NCI-H69 (cell line): ENCODE data around the gene POTEJ.
"Not testable (repeated sequence)": the region's sequence is repeated elsewhere in the genome, so short reads cannot be mapped to it uniquely, and the experiment has no call there.

Experiments used
- DNase-seq: peaks from one replicate; lab custom pipeline; 2025; lab: John Stamatoyannopoulos, UW

POTEJ gene

GRCh38 chr2:130608276-130609001 is 2.8 kb upstream of the POTEJ start:
- not testable (repeated sequence) for DNase-seq

GRCh38 chr2:130609002-130609920 is 2.0 kb upstream of the POTEJ start:
- DNase-seq: not testable (repeated sequence)

- DNase-seq: not testable (repeated sequence)
Measured at GRCh38 chr2:130610486-130610885, 754 bp upstream of the POTEJ start.

GRCh38 chr2:130628784-130629475 is 17.7 kb downstream of the POTEJ start:
- DNase-seq: not testable (repeated sequence)

- DNase-seq: not testable (repeated sequence)
Measured at GRCh38 chr2:130638973-130639372, 27.7 kb downstream of the POTEJ start.

GRCh38 chr2:130641688-130642087 is 30.4 kb downstream of the POTEJ start:
- DNase-seq: not testable (repeated sequence)

GRCh38 chr2:130649285-130649684 is 38.0 kb downstream of the POTEJ start:
- not testable (repeated sequence) for DNase-seq

- DNase-seq: not testable (repeated sequence)
Measured at GRCh38 chr2:130664506-130664905, 53.3 kb downstream of the POTEJ start.

- DNase-seq: not testable (repeated sequence)
Measured at GRCh38 chr2:130665596-130665995, 54.4 kb downstream of the POTEJ start.

- not testable (repeated sequence) for DNase-seq
Measured at GRCh38 chr2:130667516-130667915, 56.3 kb downstream of the POTEJ start.

- not testable (repeated sequence) for DNase-seq
Measured at GRCh38 chr2:130670026-130670745, 58.9 kb downstream of the POTEJ start.

- DNase-seq: not testable (repeated sequence)
Measured at GRCh38 chr2:130692041-130692770, 81.0 kb downstream of the POTEJ start.

GRCh38 chr2:130693474-130693873 is 82.2 kb downstream of the POTEJ start:
- DNase-seq: not testable (repeated sequence)

GRCh38 chr2:130703250-130703649 is 92.0 kb downstream of the POTEJ start:
- DNase-seq: not testable (repeated sequence)
